ENCODE results near the gene ZBTB48. TPM values are rescaled to one million over a fixed set of nuclear protein-coding genes. Genes with fewer than 3 reads are reported as not detected.

The ZBTB48 gene
- total RNA-seq, 4 donors from 2014 or later: 31.6 to 40.4 (median 34.8) TPM

GRCh38 chr1:6591644-6592043, 11.8 kb downstream of the ZBTB48 start:
- DNase-seq (ENCODE audit: low spot score in 2 of 2): no peak
- intact Hi-C loops (cut with DNase I; ENCODE audit: low total_unique reads): no loop called here
- WGBS, 2 donors: 70 to 100% methylated on average over 3 of the region's 6 CpGs
- no peak overlapping the region for H3K4me3 ChIP-seq (ENCODE audit: low read depth, poor library complexity, severe bottlenecking)
- TF ChIP-seq POLR2A (IDR thresholded peaks at IDR 0.05) (no peak), CTCF (IDR thresholded peaks at IDR 0.05) (no peak)

GRCh38 chr1:6592441-6592840, 12.6 kb downstream of the ZBTB48 start:
- TF ChIP-seq CTCF (IDR thresholded peaks at IDR 0.05) (no peak), POLR2A (IDR thresholded peaks at IDR 0.05) (no peak)
- intact Hi-C loops (cut with DNase I; ENCODE audit: low total_unique reads): no loop called here
- no peak overlapping the region for H3K4me3 ChIP-seq (ENCODE audit: low read depth, poor library complexity, severe bottlenecking)
- WGBS, 2 donors: 42 to 43% methylated on average over 5 of the region's 5 CpGs
- DNase-seq (ENCODE audit: low spot score in 2 of 2): no peak

- DNase-seq (ENCODE audit: low spot score in 2 of 2): no peak
- TF ChIP-seq CTCF (IDR thresholded peaks at IDR 0.05) (no peak), POLR2A (IDR thresholded peaks at IDR 0.05) (no peak)
- H3K4me3 ChIP-seq (ENCODE audit: low read depth, poor library complexity, severe bottlenecking): no peak overlapping the region
- 83 to 88% methylated on average over 27 to 38 of the region's 38 CpGs for WGBS, 2 donors
- intact Hi-C loops (cut with DNase I; ENCODE audit: low total_unique reads): no loop called here
Observed at GRCh38 chr1:6592865-6593593, 13.2 kb downstream of the ZBTB48 start.

GRCh38 chr1:6593810-6594209, 14.0 kb downstream of the ZBTB48 start:
- no peak for TF ChIP-seq POLR2A (IDR thresholded peaks at IDR 0.05)

GRCh38 chr1:6594977-6595740, 15.4 kb downstream of the ZBTB48 start:
- DNase-seq (ENCODE audit: low spot score in 2 of 2): no peak
- intact Hi-C loops (cut with DNase I; ENCODE audit: low total_unique reads): no loop called here
- TF ChIP-seq POLR2A (IDR thresholded peaks at IDR 0.05) (no peak), CTCF (IDR thresholded peaks at IDR 0.05) (no peak)
- WGBS, 2 donors: 85 to 89% methylated on average over 11 of the region's 11 CpGs
- H3K4me3 ChIP-seq (ENCODE audit: low read depth, poor library complexity, severe bottlenecking): no peak overlapping the region

More at GRCh38 chr1:6593810-6594209, 14.0 kb downstream of the ZBTB48 start:
- WGBS, 2 donors: 93 to 94% methylated on average over 15 of the region's 15 CpGs
- no peak overlapping the region for H3K4me3 ChIP-seq (ENCODE audit: low read depth, poor library complexity, severe bottlenecking)
- intact Hi-C loops (cut with DNase I; ENCODE audit: low total_unique reads): no loop called here
- no peak for DNase-seq (ENCODE audit: low spot score in 2 of 2)

- intact Hi-C loops (cut with DNase I; ENCODE audit: low total_unique reads): no loop called here
- H3K4me3 ChIP-seq (ENCODE audit: low read depth, poor library complexity, severe bottlenecking): no peak overlapping the region
- 52 to 54% methylated on average over 7 of the region's 7 CpGs for WGBS, 2 donors
- DNase-seq (ENCODE audit: low spot score in 2 of 2): no peak
- no peak for TF ChIP-seq CTCF (IDR thresholded peaks at IDR 0.05)
- no peak for TF ChIP-seq POLR2A (IDR thresholded peaks at IDR 0.05)
Observed at GRCh38 chr1:6596351-6596750, 16.6 kb downstream of the ZBTB48 start.

All from lower leg skin (tissue), 4 donors.